ENCODE data around the gene EML5.

DNA sequence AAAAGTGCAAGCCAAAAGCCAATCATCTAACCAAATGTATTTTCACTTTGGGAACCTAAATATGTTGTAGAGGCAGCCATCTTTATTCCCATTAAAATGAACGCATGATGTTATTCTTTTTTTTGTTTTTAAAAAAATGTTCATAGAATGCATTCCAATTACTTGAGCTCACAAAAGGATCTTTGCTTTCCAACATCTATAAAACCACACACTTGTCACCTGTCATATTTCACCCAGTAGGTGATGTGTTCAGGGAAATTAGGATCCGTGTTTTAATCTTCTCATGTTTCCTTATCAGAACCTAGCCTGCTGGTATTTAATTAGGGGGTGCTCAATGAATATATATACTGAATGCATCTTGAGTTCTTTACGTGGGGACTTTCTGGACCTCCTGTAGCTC, 45.3 kb upstream of the EML5 start:
- TF ChIP-seq, protein P1, sequence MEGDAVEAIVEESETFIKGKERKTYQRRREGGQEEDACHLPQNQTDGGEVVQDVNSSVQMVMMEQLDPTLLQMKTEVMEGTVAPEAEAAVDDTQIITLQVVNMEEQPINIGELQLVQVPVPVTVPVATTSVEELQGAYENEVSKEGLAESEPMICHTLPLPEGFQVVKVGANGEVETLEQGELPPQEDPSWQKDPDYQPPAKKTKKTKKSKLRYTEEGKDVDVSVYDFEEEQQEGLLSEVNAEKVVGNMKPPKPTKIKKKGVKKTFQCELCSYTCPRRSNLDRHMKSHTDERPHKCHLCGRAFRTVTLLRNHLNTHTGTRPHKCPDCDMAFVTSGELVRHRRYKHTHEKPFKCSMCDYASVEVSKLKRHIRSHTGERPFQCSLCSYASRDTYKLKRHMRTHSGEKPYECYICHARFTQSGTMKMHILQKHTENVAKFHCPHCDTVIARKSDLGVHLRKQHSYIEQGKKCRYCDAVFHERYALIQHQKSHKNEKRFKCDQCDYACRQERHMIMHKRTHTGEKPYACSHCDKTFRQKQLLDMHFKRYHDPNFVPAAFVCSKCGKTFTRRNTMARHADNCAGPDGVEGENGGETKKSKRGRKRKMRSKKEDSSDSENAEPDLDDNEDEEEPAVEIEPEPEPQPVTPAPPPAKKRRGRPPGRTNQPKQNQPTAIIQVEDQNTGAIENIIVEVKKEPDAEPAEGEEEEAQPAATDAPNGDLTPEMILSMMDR (conservative IDR thresholded peaks at IDR 0.05 in 1 of 2, IDR thresholded peaks at IDR 0.05 in 1 of 2; ENCODE audit: low read depth in 1 of 2, low read length in 2 of 2): no peak
- no peak for TF ChIP-seq EZH2 (IDR thresholded peaks at IDR 0.05; ENCODE audit: low read length, missing control alignments)
